ENCODE data around the gene NEURL1B. TPM values are rescaled to one million over a fixed set of nuclear protein-coding genes. Genes with fewer than 3 reads are reported as not detected.
"Not testable (repeated sequence)": the region's sequence is repeated elsewhere in the genome, so short reads cannot be mapped to it uniquely, and the experiment has no call there.

NEURL1B gene
- polyA plus RNA-seq, 3 donors: 14.7 to 17.4 (median 14.8) TPM

DNA sequence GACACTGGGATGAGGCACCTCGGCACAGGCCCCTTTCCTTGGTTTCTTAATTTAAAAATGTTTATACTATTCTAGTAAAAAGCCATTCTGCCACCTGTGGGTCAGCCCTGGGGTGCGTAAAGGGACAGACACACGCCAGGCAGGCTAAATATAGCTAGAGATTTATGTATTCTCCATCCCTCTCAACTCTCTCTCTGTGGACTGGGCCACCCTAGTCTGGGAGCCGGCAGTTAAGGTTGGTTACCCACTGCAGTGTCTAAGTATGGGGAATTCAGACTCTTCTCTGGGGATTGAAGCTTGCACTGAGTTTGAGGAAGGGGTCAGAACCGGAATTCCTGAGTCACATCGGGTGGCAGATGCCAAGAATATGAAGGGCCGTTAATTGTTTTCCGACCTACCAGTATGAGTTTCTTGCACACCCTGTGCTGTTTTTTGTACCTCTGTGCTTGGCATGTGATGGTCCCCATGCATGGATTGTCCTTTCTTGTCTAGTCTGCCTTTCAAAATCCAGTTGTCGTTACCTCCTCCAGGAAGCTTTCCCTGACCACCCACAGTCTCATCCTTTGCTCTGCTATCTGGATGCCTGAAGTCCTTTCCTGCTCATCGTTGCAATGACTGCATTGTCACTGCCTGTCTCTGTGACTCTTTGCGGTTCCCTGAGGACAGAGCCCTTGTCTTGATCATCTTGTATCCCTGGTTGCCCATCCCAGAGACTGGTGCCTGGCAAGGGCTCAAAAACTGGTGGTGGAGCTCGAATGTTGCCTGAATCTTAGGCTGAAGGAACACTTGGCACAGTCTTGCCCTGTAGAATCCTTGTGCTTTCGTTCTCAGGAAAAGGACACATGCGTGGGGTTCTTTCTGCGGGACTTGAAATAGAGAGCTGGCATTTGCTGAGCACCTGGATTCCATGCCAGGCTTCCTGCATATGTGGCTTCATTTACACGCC is 2.1 kb downstream of the NEURL1B start:
- no peak for DNase-seq (ENCODE audit: extremely low read depth in 1 of 11, low read depth in 9 of 11, low spot score in 4 of 11)

DNA sequence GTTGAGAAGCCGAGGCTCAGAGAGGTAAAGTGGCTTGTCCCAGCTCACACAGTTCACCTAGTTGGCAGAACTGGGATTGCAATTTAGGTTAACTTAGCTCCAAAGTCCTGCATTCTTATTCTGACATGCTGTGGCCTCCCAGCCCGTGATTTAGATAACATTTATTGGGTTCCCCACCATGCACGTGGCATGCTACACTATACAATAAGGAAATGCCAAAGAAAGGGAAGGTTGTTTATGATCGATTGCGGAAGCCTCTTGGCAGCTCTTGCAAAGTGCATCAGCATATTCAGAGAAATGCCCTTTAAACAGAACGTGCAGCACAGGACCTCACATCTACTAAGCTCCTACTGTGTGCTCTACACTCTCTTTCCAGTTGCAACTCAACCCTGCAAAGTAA is 3.2 kb downstream of the NEURL1B start:
- no peak for DNase-seq (ENCODE audit: extremely low read depth in 1 of 11, low read depth in 9 of 11, low spot score in 4 of 11)

DNA sequence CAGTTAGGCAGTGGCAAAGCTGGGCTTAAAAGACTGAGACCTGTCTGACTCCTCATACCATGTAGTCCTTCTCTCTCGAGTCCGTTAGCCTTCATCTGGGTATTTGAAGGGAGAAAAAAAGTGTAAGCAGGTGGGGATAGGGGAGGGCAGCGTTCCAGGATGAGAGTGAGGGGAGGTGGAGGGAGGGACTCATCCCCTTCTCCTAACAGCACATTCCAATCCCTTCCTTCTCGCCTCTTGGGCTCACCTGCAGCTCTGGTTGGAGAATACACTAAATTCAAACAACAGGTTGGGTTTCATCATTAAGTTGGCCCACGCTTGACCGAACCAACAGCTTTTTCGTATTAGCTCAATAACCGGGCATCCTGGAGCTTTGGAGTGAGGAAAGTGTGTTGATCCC is 3.6 kb downstream of the NEURL1B start:
- no peak for DNase-seq (ENCODE audit: extremely low read depth in 1 of 11, low read depth in 9 of 11, low spot score in 4 of 11)

DNA sequence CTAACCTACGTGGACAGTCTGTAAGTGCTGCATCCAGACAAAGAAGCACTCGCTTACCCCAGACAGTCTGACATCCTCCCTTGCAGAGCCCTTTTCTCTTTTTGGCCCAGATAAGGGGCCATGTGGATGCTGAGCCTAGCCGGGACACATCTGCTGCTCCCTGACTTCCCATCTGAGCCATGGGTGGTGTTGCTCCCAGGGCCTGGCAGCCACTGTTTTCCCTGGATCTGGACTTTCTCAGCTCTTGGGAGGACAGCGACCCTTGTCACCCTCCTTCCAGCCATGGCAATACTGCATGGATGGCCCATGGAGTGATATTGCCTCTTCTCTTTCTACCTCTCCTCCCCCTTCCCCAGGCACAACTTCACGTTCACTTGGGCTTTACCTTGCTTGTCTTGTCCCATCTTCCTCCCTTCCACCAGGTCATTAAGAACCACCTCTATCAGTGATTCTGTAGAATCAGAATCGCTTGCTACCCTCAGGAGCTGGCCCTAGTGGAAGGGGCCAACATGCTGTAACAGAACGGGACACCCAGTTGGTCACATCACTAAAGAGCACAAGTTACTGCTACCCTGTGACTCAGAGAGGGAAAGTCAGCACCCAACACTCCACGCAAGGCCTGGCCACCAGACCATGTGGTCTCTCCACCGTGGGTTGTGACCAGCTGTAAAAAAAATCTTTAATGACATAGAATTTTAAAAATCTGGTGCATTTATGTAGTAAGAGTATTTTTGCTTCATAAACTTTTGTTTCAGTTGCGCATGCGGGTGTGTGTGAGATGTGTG is 4.4 kb downstream of the NEURL1B start:
- no peak for DNase-seq (ENCODE audit: extremely low read depth in 1 of 11, low read depth in 9 of 11, low spot score in 4 of 11)

DNA sequence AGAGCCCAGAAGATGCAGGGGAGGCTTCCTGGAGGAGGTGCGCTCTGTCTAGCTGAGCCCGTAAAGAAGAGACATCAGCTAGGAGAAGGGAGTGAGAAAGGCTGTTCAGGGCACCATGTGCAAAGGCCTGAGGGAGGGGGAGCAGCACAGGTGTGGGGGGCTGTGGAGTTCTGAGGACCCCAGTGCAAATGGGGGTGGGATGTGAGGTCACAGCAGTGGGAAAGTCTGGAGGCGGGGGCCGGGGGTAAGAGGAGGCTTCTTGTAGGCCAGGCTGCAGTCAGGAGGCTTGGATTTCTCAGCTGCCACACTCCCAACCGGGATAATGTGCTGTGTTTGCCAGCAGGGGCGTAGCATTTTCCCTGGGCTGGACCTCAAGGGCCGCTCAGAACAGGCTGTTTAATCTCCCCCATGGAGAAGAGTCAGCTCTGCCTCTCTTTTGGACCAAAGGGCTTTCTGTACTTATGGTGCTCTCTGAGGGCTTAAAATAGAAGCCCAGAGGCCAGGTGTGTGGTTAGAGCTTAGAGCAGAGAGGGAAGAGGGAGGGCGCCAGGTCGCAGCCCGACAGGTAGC is 5.7 kb downstream of the NEURL1B start:
- DNase-seq (ENCODE audit: extremely low read depth in 1 of 11, low read depth in 9 of 11, low spot score in 4 of 11): no peak

DNA sequence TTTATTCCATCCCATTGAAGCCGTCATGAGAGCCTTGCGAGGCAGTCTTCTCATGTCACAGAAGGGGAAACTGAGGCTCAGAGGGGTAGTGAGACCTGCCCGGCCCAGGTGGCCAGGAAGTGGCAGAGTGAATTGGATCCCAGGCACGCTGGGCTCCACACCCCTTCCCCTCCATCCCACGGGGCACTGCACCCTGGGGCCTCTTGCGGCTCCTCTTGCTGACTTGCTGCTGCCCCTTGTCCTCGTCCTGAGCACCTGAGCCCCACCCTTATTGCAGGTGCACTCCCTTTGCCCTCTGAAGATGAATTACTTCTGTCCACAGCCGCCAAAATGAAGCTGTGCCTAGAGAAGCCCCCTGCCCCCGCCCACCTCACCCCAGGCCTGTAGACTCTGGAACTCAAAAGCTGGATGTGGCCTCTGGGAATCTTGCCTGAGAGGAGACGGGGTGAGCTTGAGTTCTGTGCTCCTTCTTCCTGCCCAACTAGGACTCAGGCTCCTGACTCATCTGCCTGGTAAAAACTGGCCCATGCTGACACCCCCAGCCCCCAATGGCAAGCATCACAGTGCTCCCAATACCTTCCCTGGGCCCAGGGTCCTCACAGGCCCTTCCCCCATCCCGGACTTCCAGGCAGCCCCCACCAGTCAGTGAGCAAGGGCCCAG is 6.4 kb downstream of the NEURL1B start:
- no peak for DNase-seq (ENCODE audit: extremely low read depth in 1 of 11, low read depth in 9 of 11, low spot score in 4 of 11)

DNA sequence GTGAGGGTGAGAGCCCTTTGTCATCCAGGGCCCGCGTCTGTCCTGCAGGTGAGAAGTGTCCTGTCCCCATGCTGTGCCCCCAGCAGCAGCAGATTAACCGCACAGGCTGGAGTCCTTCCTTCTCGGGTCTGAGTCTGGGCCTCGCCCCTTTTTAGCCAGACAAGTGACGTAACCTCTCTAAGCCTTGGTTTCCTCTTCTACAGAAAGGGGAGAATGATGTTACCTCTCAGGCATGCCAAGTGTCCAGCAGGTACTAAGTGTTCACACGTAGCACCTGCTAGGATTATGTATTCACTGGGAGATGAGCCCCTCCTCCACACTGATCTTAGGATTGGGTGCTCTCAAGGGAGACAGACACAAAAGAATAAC is 6.9 kb downstream of the NEURL1B start:
- no peak for DNase-seq (ENCODE audit: extremely low read depth in 1 of 11, low read depth in 9 of 11, low spot score in 4 of 11)

DNA sequence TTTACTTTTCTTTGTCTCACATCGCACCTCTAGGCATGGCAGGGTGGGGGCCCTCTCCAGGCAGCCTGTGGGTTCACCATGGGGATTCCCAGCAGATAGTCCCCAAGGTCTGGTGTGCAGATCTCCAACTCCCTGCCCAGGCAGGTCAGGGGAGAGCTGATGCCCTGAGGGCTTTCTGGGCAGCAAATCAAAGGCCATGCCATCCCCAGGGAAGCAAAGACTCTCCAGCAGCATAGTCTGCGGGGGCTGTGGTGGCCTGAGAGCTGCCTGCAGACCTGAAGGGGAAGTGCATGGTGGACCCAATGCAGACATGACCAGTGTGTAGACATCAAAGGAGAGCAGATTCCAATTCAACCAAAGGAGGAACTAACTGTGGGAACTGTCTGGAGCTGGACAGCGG is 7.7 kb downstream of the NEURL1B start:
- no peak for DNase-seq (ENCODE audit: extremely low read depth in 1 of 11, low read depth in 9 of 11, low spot score in 4 of 11)

DNA sequence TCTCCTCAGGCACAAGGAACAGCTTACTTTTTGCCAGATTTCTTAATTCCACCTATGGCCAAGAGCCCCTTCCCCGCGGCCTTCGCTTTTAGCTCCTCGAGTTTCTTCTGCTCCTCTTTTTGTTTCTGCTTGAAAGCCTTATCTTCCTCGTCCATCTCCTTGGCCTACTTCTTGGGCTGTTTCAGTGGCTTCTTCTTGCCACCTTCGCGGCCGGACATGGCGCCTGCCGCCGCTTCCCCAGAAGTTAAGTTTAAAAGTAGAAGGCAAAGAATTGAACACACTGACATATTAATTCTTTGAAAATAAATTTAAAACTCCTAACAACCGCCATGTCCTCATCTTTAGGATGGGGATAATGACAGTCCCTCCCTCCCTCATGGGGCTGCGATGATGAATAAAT is 15.4 kb downstream of the NEURL1B start:
- not testable (repeated sequence) for DNase-seq (ENCODE audit: extremely low read depth in 1 of 11, low read depth in 9 of 11, low spot score in 4 of 11)

DNA sequence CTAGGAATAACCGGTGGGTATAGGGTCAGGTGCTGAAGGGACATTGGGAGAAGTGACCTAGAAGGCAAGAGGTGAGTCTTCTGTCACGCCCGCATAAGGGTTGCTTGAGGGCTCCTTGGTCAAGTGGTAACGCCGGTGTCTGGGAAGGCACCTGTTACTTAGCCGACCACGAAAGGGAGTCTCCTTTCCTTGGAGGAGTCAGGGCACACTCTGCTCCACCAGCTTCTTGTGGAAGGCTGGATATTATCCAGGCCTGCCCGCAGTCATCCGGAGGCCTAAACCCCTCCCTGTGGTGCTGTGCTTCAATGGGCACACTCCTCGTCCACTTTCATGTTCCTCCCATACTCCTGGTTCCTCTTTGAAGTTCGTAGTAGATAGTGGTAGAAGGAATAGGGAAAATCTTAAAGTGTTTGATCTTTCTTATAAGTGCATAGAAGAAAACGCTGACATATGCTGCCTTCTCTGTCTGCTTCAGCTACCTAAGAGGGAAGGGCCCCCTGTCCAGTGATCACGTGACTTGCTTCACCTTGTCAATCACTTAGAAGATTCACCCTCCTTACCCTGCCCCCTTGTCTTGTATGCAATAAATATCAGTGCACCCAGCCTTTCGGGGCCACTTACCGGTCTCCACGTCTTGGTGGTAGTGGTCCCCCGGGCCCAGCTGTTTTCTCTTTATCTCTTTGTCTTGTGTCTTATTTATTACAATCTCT is 16.6 kb downstream of the NEURL1B start:
- not testable (repeated sequence) for DNase-seq (ENCODE audit: extremely low read depth in 1 of 11, low read depth in 9 of 11, low spot score in 4 of 11)

DNA sequence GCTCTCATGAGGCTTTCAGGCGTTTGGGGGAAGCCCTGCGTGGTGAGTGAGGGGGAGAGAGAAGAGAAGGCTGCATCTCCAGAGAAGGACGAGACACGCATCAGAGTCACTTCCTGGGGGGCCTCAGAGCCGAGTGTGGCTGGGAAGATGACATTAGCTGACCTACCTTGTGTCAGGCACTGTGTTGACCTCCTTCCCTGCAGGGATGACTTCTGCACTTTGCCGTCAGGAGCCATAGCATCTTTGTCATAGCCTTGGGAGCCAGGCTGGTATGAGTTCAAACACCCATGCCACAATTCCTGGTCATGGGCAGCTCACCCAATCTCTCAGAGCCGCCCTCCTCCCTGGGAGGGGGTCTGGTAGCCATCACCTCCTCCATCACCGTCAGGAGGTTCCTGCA is 17.3 kb downstream of the NEURL1B start:
- DNase-seq (ENCODE audit: extremely low read depth in 1 of 11, low read depth in 9 of 11, low spot score in 4 of 11): no peak

DNA sequence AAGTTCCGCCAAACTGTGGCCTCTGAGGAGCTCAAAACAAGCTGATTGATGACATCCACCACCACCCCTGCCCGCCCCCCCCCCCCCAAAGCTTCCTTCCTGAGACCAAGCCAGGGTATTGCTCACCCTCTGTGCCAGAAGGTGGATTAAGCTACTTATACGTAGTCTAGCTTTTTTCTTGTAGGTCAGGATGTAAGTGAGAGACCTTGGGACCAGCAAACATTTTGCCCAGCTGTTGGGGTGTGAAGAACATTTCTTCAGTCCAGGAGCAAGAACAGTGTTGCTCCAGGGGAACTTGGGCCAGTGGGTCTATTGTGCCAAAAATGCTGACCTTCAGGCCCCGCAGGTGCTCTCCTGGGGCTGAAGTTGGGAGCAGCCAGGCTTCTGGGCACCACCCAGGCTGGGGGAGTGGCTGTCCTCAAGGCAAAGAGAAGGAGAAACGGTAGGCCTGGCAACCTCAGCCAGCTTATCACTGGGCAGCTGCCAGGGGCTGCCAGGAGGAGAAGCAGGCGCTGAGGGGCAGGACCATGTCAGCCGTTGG is 18.0 kb downstream of the NEURL1B start:
- no peak for DNase-seq (ENCODE audit: extremely low read depth in 1 of 11, low read depth in 9 of 11, low spot score in 4 of 11)

DNA sequence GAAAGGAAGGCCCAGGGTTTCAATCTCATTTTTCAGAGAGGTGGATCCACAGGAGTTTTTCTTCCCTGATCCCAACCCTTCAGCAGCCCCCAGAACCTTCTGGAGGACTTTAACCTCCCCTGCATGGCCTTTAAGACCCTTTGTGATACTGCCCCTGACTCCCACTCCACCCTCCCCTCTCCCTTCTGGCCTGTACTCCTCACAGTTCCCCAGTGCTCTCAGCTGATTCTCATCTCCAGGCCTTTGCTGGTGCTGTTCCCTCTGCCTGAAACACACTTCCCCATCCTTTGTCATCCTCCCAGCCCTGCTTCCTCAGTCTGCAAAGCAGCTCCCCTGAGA is 18.5 kb downstream of the NEURL1B start:
- DNase-seq (ENCODE audit: extremely low read depth in 1 of 11, low read depth in 9 of 11, low spot score in 4 of 11): no peak

DNA sequence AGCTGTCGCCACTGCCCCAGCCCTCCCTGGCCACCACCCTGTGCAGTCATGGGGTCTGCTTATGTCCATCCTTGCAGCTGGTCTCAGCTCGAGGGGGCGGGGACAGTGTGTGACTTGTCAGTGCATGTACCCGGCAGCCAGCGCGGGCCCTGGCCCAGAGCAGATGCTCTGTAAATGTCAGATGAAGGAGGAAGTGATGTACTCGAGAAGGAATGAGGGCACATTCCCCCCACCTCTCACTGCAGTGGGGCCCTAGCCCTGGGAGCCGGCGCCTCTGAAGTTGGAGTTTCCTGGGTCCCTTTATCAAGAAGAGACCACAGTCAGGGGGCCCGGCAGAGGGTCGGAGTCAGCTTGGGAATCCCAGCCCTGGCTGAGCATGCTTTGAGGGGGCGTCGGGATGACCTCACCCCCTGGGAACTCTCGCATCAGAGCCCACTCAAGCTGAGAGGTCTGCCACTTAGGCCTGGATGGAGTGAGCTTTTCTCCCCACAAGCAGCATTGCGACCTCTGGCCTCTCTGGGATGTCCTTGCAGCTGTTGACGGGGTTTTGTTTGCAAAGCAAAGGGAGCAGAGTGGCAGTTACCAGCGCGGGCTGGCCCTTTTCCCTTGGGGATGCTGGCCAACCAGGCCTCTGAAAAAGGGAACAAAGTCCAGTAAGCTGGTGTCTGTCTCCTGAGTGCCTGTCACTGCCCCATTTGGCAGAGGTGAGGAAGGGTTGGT is 19.0 kb downstream of the NEURL1B start:
- peak in 4 of 11 donors; percentile 43 to 59 (median 49) for DNase-seq (ENCODE audit: extremely low read depth in 1 of 11, low read depth in 9 of 11, low spot score in 4 of 11)

DNA sequence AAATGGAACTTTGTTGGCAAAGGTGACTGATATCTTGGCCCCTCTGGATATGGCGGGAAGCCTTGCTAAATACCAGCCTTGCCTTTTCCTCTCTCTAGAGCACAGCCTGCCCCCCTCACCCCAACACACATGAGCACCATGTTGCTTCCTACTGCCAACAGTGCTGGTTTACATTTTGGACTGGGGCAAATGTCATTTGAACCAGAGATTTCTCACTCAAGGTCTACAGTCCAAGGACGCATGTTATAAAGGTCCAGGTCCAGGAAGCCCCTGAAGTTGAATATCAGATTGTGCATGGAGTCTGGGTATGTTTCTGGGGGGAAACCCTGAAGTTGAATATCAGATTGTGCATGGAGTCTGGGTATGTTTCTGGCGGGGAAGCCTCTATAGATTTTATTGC is 19.9 kb downstream of the NEURL1B start:
- no peak for DNase-seq (ENCODE audit: extremely low read depth in 1 of 11, low read depth in 9 of 11, low spot score in 4 of 11)

DNA sequence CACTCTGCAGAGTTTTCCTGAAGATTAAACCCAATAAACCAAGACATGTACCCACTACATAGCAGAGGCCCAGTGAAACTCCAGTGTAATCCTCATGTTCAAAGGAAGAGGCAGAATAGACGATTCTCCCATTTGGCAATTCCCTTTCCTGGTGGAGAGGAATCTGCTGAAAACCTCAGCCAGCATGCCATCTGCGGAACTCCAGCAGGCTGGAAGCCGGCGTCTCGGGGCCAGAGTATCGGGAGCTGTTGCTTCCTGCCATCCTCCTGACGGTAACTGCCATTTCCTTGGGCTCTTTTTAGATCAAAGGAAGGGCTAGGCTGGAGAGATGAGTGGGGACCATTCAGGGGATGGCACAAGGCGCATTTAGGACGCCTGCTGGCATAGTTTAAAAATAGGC is 20.5 kb downstream of the NEURL1B start:
- no peak for DNase-seq (ENCODE audit: extremely low read depth in 1 of 11, low read depth in 9 of 11, low spot score in 4 of 11)

DNA sequence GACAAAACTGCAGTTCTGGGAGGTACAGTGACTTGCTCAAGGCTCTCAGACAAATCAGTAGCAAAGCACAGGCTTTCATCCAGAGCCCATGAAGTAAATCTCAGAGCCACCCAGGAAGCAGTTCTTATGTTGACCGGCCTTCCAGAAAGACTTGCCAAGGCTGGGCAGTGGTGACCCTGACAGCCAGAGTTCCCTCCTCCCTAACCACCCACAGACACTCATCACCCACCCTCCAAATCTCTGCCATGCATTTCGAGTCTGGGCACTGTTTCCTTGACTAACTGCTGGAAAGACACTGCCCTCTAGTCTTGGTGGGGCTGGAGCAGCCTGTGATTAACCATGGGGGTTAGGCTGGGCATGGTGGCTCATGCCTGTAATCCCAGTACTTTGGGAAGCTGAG is 21.5 kb downstream of the NEURL1B start:
- no peak for DNase-seq (ENCODE audit: extremely low read depth in 1 of 11, low read depth in 9 of 11, low spot score in 4 of 11)

DNA sequence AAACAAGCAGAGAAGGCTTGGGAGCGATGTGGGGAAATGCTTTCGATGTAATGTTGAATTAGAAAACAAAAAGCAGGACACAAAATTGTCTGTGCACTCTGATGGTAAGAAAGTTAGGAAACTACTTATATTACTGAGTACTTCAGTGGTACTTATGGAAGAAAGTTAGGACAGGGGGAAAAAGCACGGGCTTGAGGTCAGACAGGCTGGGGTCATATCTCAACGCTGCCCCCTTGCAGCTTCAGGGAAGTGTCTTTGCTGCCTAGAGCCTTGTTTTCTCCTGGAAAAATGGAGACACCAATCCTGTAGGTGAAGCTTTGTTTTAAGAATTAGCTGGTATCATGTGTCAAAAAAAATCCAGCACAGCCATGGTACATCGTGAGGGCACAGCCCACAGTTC is 23.0 kb downstream of the NEURL1B start:
- no peak for DNase-seq (ENCODE audit: extremely low read depth in 1 of 11, low read depth in 9 of 11, low spot score in 4 of 11)
